G401 (cell line): ENCODE results near the gene RNF222. TPM values are rescaled to one million over a fixed set of nuclear protein-coding genes. Genes with fewer than 3 reads are reported as not detected.
"Not testable (repeated sequence)": the region's sequence is repeated elsewhere in the genome, so short reads cannot be mapped to it uniquely, and the experiment has no call there.

Source experiments
- DNase-seq: peaks from one replicate; pipeline ENCODE4 v3.0.0-alpha.2; 2015; ENCODE audit warnings: low spot score
- in situ Hi-C: cut with HindIII; loops from 2 replicates; pipeline ENCODE4 v1.10.0; 2016; ENCODE audit warnings: low sequenced_read_pairs, mixed read lengths
- total RNA-seq: library from RNA; depleted of rRNA; stranded (reverse); fragments of >200 nt; shearing (Covaris generic); gene quantifications from 2 replicates; pipeline ENCODE4 v1.2.3, GENCODE V29; 2014

Gene RNF222
- total RNA-seq, 1 experiment from 2014 or later = 0.03 TPM

GRCh38 chr17:8384801-8385378 lies 12.7 kb downstream of the RNF222 start:
- in situ Hi-C loops = no loop called here
- DNase-seq = peak; percentile 39

- peak; percentile 99 for DNase-seq
- in situ Hi-C loops = no loop called here
These were observed 14.3 kb downstream of the RNF222 start, which contains the start of gene RPL26 for GRCh38 chr17:8383143-8383822. Gene RPL26, minus strand, starts transcription at chr17:8383193. Its CDS starts 883 bp downstream, at chr17:8382310.

DNA sequence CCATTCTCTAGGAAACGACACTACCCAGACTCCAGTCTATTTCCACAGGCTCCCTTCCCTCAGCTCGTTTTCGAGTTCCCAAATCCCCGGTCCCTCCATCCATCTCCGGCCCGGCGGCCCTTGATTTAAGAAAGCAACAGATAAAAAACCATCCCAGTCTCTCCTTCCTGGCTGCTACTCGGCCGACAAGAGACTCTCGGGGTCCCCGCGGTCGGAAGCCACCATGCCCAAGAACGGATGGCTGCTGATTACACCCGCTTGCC lies 14.8 kb downstream of the RNF222 start:
- no peak for DNase-seq
- in situ Hi-C loops = no loop called here

DNA sequence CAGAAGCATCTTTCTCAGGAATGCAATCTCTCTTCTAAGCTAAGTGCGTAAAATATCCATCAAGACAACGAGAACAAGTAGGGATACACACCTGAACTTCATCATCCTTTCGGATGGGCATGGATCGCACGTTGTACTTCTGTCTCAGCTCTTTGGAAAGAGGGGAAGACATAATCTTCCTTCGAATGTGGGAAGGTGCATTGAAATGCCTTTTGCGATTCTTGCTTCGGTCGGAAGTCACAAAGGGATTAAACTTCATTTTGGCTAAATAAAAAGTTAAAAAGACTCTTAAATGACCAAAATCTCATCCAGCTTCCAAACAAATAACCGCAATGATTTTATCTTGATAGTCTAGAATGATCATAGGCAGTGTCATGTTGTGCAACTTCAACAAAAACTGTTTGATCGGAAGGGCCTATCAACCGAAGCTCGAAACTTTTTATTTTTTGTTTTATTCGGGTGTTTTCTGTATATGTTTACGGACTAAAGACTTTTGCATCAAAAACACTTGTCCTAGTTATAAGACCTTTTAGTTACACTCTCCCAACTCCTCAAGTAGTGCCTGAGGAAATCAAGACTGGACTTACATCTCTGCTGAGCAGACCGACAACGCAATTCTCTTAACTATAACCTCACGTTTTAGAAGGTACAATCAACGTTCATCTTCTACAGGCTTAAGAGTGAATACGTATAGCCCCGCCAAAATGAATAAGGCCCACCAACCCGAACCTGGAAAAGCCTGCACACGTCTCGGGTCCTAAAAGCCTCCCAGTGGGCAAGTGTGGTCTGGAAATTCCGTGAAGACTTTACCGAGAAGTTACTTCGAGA lies 15.4 kb downstream of the RNF222 start:
- no peak for DNase-seq
- in situ Hi-C loops = no loop called here

GRCh38 chr17:8380049-8380448 lies 17.6 kb downstream of the RNF222 start:
- DNase-seq = no peak
- in situ Hi-C loops = no loop called here

- in situ Hi-C loops = not testable (repeated sequence)
These were observed 19.5 kb downstream of the RNF222 start for GRCh38 chr17:8378117-8378516.

DNA sequence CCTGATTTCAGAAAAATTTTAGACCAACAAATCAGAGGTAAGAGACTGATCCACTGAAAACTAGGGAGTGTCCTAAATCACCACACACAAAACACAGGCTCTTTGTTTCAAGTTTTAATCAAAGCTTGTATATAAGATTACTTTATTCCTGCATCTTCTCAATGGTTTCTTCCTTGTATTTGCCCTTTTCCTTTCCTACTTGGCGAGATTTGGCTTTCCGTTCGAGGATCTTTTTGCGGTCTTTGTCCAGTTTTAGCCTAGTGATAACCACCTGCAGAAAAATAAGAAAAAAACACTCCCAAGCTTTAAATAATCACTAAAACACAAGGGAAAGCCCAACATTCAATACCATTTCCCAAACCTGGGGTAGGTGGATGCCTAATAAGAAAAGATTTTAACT lies 20.2 kb downstream of the RNF222 start:
- DNase-seq = no peak
- in situ Hi-C loops = no loop called here

More at GRCh38 chr17:8378117-8378516, 19.5 kb downstream of the RNF222 start:
- not testable (repeated sequence) for DNase-seq

- peak; percentile 88 for DNase-seq
- in situ Hi-C loops = no loop called here
These were observed 21.2 kb downstream of the RNF222 start, which contains the start of gene KRABD2 for GRCh38 chr17:8376271-8377067. Gene KRABD2, minus strand, starts transcription at chr17:8376704.

- in situ Hi-C loops = no loop called here
- DNase-seq = peak; percentile 69
These were observed 21.8 kb downstream of the RNF222 start for GRCh38 chr17:8375738-8376259.

DNA sequence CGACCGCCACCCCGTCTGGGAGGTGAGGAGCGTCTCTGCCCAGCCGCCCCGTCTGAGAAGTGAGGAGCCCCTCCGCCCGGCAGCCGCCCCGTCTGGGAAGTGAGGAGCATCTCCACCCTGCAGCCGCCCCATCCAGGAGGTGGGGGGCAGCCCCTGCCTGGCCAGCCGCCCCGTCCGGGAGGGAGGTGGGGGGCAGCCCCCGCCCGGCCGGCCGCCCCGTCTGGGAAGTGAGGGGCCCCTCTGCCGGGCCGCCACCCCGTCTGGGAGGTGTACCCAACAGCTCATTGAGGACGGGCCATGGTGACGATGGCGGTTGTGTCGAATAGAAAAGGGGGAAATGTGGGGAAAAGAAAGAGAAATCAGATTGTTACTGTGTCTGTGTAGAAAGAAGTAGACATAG lies 23.8 kb downstream of the RNF222 start:
- DNase-seq, in situ Hi-C loops: not testable (repeated sequence)

- DNase-seq = no peak
- in situ Hi-C loops = no loop called here
These were observed 25.2 kb downstream of the RNF222 start for GRCh38 chr17:8372422-8372821.

DNA sequence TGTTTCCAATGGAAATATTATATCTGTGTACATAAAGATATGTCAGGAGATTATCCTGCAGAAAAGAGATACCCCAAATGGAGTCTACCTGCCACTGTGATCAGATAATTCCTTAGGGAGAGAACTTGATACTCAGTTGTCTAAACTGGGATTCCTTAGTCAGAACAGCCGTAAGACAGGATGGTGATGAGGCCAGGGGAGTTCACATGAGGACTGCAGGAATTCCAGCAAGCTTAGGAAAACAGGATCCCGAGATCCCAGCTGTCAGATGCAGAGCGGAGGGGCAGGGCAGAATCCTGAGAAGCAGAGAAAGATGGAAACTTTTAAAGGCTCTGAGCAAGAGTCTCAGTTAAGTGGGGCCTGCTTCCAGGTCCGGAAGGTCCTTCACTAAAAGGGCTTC lies 25.8 kb downstream of the RNF222 start:
- in situ Hi-C loops = no loop called here

GRCh38 chr17:8369944-8370343 lies 27.7 kb downstream of the RNF222 start:
- DNase-seq = no peak
- in situ Hi-C loops = no loop called here

More for the DNA sequence above, 25.8 kb downstream of the RNF222 start:
- DNase-seq = no peak

GRCh38 chr17:8368193-8368592 lies 29.4 kb downstream of the RNF222 start:
- in situ Hi-C loops = no loop called here
- no peak for DNase-seq

- in situ Hi-C loops = no loop called here
- DNase-seq = no peak
These were observed 31.4 kb downstream of the RNF222 start for GRCh38 chr17:8366231-8366630.

- in situ Hi-C loops = no loop called here
- no peak for DNase-seq
These were observed 32.5 kb downstream of the RNF222 start for GRCh38 chr17:8365143-8365542.

DNA sequence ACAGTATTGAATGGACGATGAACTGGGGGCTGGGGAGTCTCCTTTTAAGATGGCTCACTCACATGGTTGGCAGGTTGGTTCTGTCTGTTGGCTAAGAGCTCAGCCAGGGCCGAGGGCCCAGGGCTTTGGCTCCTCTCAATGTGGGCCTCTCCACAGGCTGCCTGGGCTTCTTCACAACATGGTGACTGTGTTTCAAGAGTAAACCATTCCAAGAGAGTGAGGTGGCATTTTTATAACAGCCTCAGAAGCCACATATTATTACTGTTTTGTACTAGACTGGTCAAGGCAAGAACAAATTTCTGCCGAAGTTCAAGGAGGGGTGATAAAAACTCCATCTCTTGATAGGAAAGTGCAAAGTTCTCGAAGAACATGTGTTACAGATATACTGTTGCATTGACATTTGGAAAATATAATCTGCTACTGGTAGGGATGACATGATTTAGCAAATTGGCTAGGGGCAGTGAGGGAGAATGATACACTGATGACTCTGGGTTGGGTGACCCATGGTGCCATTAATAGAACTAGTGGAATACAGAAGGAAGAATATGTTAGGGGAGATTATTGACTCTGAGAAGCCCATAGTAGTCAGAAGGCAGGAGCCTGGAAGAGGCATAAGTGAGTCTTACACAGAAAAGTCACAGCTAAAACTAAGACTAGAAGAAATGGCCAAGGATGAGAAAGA lies 34.8 kb downstream of the RNF222 start:
- in situ Hi-C loops = no loop called here
- no peak for DNase-seq

DNA sequence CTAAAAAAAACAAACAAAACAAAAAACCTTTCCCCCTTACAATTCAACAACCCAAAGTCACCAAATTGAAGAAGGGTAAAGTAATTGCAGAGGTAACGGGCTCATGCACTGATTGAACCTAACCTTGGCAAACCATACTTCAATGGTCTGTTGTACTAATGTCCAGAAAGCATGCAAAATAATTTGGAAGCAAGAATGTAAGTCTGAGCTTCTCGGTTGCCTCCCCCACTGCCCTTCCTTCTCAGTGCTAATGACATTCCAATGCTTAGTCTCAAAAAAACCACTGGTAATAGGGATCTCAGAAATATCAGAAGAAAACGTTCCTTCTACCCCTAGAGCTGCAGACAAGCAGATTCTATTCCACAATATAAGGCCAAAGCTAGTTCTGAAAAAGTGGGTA lies 36.9 kb downstream of the RNF222 start:
- no peak for DNase-seq
- in situ Hi-C loops = no loop called here

DNA sequence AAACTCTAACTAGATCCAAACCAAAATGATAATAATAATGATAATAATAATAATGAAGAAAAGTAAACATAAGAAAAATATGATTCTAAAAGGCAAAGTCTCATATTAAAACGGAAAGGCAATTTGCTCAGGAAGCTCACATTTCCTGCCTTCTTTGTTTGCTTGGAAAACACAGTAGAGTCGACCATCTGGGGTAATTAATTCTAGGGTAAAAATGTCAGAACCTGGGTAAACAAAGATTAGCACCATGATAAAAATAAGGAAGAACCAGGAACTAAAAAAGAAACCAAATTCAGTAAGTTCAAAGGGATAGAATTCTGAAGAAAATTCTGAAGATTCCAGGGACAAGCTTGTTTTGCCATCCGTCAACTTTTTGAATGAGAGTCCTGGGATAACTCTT lies 37.4 kb downstream of the RNF222 start:
- DNase-seq = no peak
- in situ Hi-C loops = no loop called here
